IMR-90 (cell line): Measurements from ENCODE around the gene AGPS. TPM values are rescaled to one million over a fixed set of nuclear protein-coding genes. Genes with fewer than 3 reads are reported as not detected.
A peak's percentile ranks its signal among the peaks of the same experiment; 100 is the strongest.

Experiments used
- ATAC-seq: fragments of 200-7000 bp; cut with Tn5 transposase; 2 replicates; pipeline ENCODE4 v1.9.1; 2020; ENCODE audit warnings: low read depth, mild to moderate bottlenecking, moderate library complexity
- BruUV-seq: library from RNA; stranded (reverse); fragments of 400-500 nt; replicated peaks from 2 replicates; lab custom pipeline; 2021; lab: Mats Ljungman, UMichigan
- CTCF ChIA-PET: fragments of 300-600 bp; formaldehyde crosslinking; extraction: SDS; loops from one replicate; lab custom pipeline; 2021; ENCODE audit warnings: antibody characterized with exemption; lab: Yijun Ruan, JAX
- POLR2A ChIA-PET: fragments of 300-600 bp; sonication (Branson Sonifier 250); formaldehyde crosslinking; loops from one replicate; lab custom pipeline; 2022; ENCODE audit warnings: antibody characterized with exemption; ENCODE audit not compliant: unreplicated experiment; lab: Charles Lee
- DNase-seq: peaks from one replicate; pipeline ENCODE4 v3.0.0; 2013
- H2AFZ ChIP-seq: replicated peaks from 2 replicates; pipeline ENCODE3; 2013; ENCODE audit warnings: low read length, mild to moderate bottlenecking; ENCODE audit not compliant: poor library complexity
- H2AK5ac ChIP-seq: 2 replicates; pipeline ENCODE4 v1.6.1; 2013; ENCODE audit warnings: low read depth, low read length, inconsistent platforms
- H2AK9ac ChIP-seq: replicated peaks from 2 replicates; pipeline ENCODE3; 2013; ENCODE audit warnings: mild to moderate bottlenecking, low read depth, low read length, moderate library complexity; ENCODE audit not compliant: poor library complexity
- H2BK120ac ChIP-seq: 2 replicates; pipeline ENCODE4 v1.6.1; 2013; ENCODE audit warnings: low read depth, low read length, inconsistent platforms
- H2BK15ac ChIP-seq: 3 replicates; pipeline ENCODE4 v1.6.1; 2013; ENCODE audit warnings: low read depth, low read length, inconsistent platforms
- H2BK20ac ChIP-seq: 2 replicates; pipeline ENCODE4 v1.6.1; 2013; ENCODE audit warnings: low read depth, mild to moderate bottlenecking, inconsistent platforms, low read length, moderate library complexity
- H2BK5ac ChIP-seq: 2 replicates; pipeline ENCODE4 v1.6.1; 2013; ENCODE audit warnings: mild to moderate bottlenecking, low read depth, low read length, inconsistent platforms; ENCODE audit not compliant: poor library complexity, severe bottlenecking
- H3K14ac ChIP-seq: replicated peaks from 2 replicates; pipeline ENCODE4 v1.6.1; 2013; ENCODE audit warnings: low read depth, low read length, inconsistent platforms
- H3K18ac ChIP-seq: 2 replicates; pipeline ENCODE4 v1.6.1; 2013; ENCODE audit warnings: low read depth, low read length, control low read depth
- H3K23ac ChIP-seq: 2 replicates; pipeline ENCODE4 v1.6.1; 2013; ENCODE audit warnings: low read depth, low read length, inconsistent platforms
- H3K27ac ChIP-seq: 2 replicates; pipeline ENCODE4 v1.5.1; 2013; ENCODE audit warnings: mild to moderate bottlenecking, control low read depth, low read length; ENCODE audit not compliant: insufficient read depth
- H3K27me3 ChIP-seq: 2 replicates; pipeline ENCODE4 v1.6.1; 2013; ENCODE audit warnings: low read length; ENCODE audit not compliant: control insufficient read depth, insufficient read depth
- H3K36me3 ChIP-seq: 2 replicates; pipeline ENCODE4 v1.6.1; 2013; ENCODE audit warnings: low read length, mixed read lengths; ENCODE audit not compliant: control insufficient read depth, insufficient read depth
- H3K4ac ChIP-seq: 2 replicates; pipeline ENCODE4 v1.6.1; 2013; ENCODE audit warnings: low read depth, low read length, inconsistent platforms
- H3K4me1 ChIP-seq: 2 replicates; pipeline ENCODE4 v1.6.1; 2013; ENCODE audit warnings: low read length, mixed read lengths; ENCODE audit not compliant: control insufficient read depth, insufficient read depth
- H3K4me2 ChIP-seq: 2 replicates; pipeline ENCODE4 v1.6.1; 2013; ENCODE audit warnings: low read depth, mild to moderate bottlenecking, control low read depth, low read length, moderate library complexity
- H3K4me3 ChIP-seq: 2 replicates; pipeline ENCODE4 v1.5.1; 2013; ENCODE audit warnings: low read depth, mild to moderate bottlenecking, control low read depth, low read length, moderate library complexity; ENCODE audit not compliant: insufficient read depth
- H3K56ac ChIP-seq: 2 replicates; pipeline ENCODE4 v1.6.1; 2013; ENCODE audit warnings: low read length, inconsistent platforms; ENCODE audit not compliant: insufficient read depth; ENCODE audit errors: extremely low read depth
- H3K79me1 ChIP-seq, 2 experiments: 2 replicates each; pipeline ENCODE4 v1.6.1; 2013; ENCODE audit warnings: low read length in 2 of 2, inconsistent platforms in 1 of 2, low read depth in 1 of 2
- H3K9ac ChIP-seq: 2 replicates; pipeline ENCODE4 v1.6.1; 2013; ENCODE audit warnings: low read depth, low read length, control low read depth
- H3K9me1 ChIP-seq: 2 replicates; pipeline ENCODE4 v1.6.1; 2013; ENCODE audit warnings: low read length, inconsistent platforms; ENCODE audit not compliant: insufficient read depth
- H3K9me3 ChIP-seq: 2 replicates; pipeline ENCODE4 v1.6.1; 2013; ENCODE audit warnings: low read length; ENCODE audit not compliant: control insufficient read depth, insufficient read depth
- H4K20me1 ChIP-seq: 2 replicates; pipeline ENCODE4 v1.6.1; 2013; ENCODE audit warnings: low read length, inconsistent platforms; ENCODE audit not compliant: insufficient read depth
- H4K5ac ChIP-seq: 2 replicates; pipeline ENCODE4 v1.6.1; 2013; ENCODE audit warnings: mild to moderate bottlenecking, low read depth, low read length, control low read depth
- H4K8ac ChIP-seq, 2 experiments: 2 replicates each; pipeline ENCODE4 v1.6.1; 2013; ENCODE audit warnings: low read depth in 2 of 2, low read length in 2 of 2, control low read depth in 1 of 2, inconsistent platforms in 1 of 2
- H4K91ac ChIP-seq: 2 replicates; pipeline ENCODE4 v1.6.1; 2013; ENCODE audit warnings: low read depth, low read length, inconsistent platforms; ENCODE audit not compliant: insufficient read depth
- BHLHE40 ChIP-seq: fragments of 150-350 bp; IDR thresholded peaks from 2 replicates; pipeline ENCODE4 v1.6.1; 2016; ENCODE audit warnings: mild to moderate bottlenecking, low read depth, low read length
- CEBPB ChIP-seq: IDR thresholded peaks from 2 replicates; pipeline ENCODE4 v1.6.1; 2012; ENCODE audit warnings: low read depth, low read length, improper control_type of control experiment
- CHD1 ChIP-seq: IDR thresholded peaks from 2 replicates; pipeline ENCODE4 v1.6.1; 2012; ENCODE audit warnings: low read depth, low read length, improper control_type of control experiment
- CTCF ChIP-seq: conservative IDR thresholded peaks from 2 replicates; pipeline ENCODE4 v1.5.1; 2012; ENCODE audit warnings: mild to moderate bottlenecking, low read depth, low read length, improper control_type of control experiment
- FOS ChIP-seq: fragments of 150-350 bp; IDR thresholded peaks from 2 replicates; pipeline ENCODE4 v1.6.1; 2016; ENCODE audit warnings: low read depth, low read length
- MAFK ChIP-seq: IDR thresholded peaks from 2 replicates; pipeline ENCODE4 v1.6.1; 2012; ENCODE audit warnings: low read depth, low read length, improper control_type of control experiment
- MAZ ChIP-seq: IDR thresholded peaks from 2 replicates; pipeline ENCODE4 v1.6.1; 2012; ENCODE audit warnings: low read depth, mild to moderate bottlenecking, low read length, improper control_type of control experiment, moderate library complexity, borderline replicate concordance
- MXI1 ChIP-seq: IDR thresholded peaks from 2 replicates; pipeline ENCODE4 v1.6.1; 2012; ENCODE audit warnings: low read depth, mild to moderate bottlenecking, low read length, moderate library complexity, borderline replicate concordance
- NFE2L2 ChIP-seq: fragments of 150-350 bp; IDR thresholded peaks from 2 replicates; pipeline ENCODE4 v1.6.1; 2016; ENCODE audit warnings: low read depth, mild to moderate bottlenecking, low read length
- POLR2A ChIP-seq: IDR thresholded peaks from 2 replicates; pipeline ENCODE4 v1.6.1; 2012; ENCODE audit warnings: mild to moderate bottlenecking, low read depth, low read length
- RAD21 ChIP-seq: IDR thresholded peaks from 2 replicates; pipeline ENCODE4 v1.6.1; 2012; ENCODE audit warnings: low read length, improper control_type of control experiment
- RCOR1 ChIP-seq: IDR thresholded peaks from 2 replicates; pipeline ENCODE4 v1.6.1; 2012; ENCODE audit warnings: mild to moderate bottlenecking, low read length, improper control_type of control experiment; ENCODE audit not compliant: insufficient replicate concordance
- RFX5 ChIP-seq: IDR thresholded peaks from 2 replicates; pipeline ENCODE4 v1.8.0; 2012; ENCODE audit warnings: low read depth, mild to moderate bottlenecking, low read length, moderate library complexity
- SMC3 ChIP-seq: fragments of 150-350 bp; IDR thresholded peaks from 2 replicates; pipeline ENCODE4 v1.6.1; 2016; ENCODE audit warnings: low read depth, mild to moderate bottlenecking, antibody characterized with exemption, low read length, moderate library complexity
- WGBS, 2 experiments: methylation state at CpG; one replicate each; pipeline versions ENCODE4 v1.1.5 to v1.1.7; 2013; ENCODE audit warnings: missing lambda C conversion rate in 2 of 2; ENCODE audit not compliant: insufficient read length in 1 of 2; ENCODE audit errors: extremely low coverage in 2 of 2; 5-methylcytosine and 5-hydroxymethylcytosine counted together
- dilution Hi-C: fragments of 300-500 bp; cut with HindIII; formaldehyde crosslinking; loops from one replicate; pipeline ENCODE4 v1.14.3; 2018; ENCODE audit warnings: low sequenced_read_pairs; ENCODE audit not compliant: unreplicated experiment
- in situ Hi-C: fragments of 300-500 bp; cut with MboI; formaldehyde crosslinking; loops from 3 replicates; pipeline ENCODE4 v1.14.3; 2019; ENCODE audit warnings: low sequenced_read_pairs, inconsistent platforms, mixed read lengths
- intact Hi-C: fragments of 100-400 bp; cut with micrococcal nuclease; formaldehyde crosslinking; loops from 2 replicates; pipeline ENCODE4 v1.10.0; 2022
- polyA plus RNA-seq, 3 experiments: library from polyadenylated mRNA; depleted of rRNA; stranded (reverse); fragments of >200 nt; gene quantifications; 2 replicates each; pipeline ENCODE4 v1.2.3, GENCODE V29; 2012; ENCODE audit warnings: low replicate concordance in 1 of 3
- total RNA-seq: library from RNA; depleted of rRNA; stranded (reverse); fragments of >200 nt; gene quantifications from 2 replicates; pipeline ENCODE4 v1.2.3, GENCODE V29; 2012
- TF ChIP-seq, protein P1 (sequence below): fragments of 150-350 bp; IDR thresholded peaks from 2 replicates; pipeline ENCODE4 v1.6.1; 2016; ENCODE audit warnings: low read depth, mild to moderate bottlenecking, low read length, moderate library complexity, borderline replicate concordance
- TF ChIP-seq, protein P2 (sequence below): fragments of 150-350 bp; IDR thresholded peaks from 2 replicates; pipeline ENCODE4 v1.6.1; 2017; ENCODE audit warnings: mild to moderate bottlenecking, antibody characterized with exemption, low read length, low read depth

Gene AGPS
- total and polyA plus RNA-seq, 2 of the 4 experiments (the other 2 are of a cell fraction) = 6.6 to 18.6 TPM

- dilution Hi-C loops (no loop called here), intact Hi-C loops (loop anchor here (1.0 kb wide), 3 partner anchors 114 to 268 kb away; no protein-coding TSS in a partner anchor), in situ Hi-C loops (loop anchor here (10.0 kb wide), 1 partner anchor 115 kb away; no protein-coding TSS in a partner anchor)
- Histone ChIP-seq H2BK120ac (no peak overlapping the region), H3K4me2 (no peak overlapping the region), H3K14ac (no peak overlapping the region), H4K20me1 (no peaks in the 10 kb centered on the region), H2AFZ (no peak overlapping the region), H2BK5ac (no peak overlapping the region), H3K79me1 (no peaks in the 10 kb centered on the region), H4K91ac (no peak overlapping the region), H2BK15ac (no peak overlapping the region), H3K9ac (no peak overlapping the region), H3K4ac (no peak overlapping the region), H2AK9ac (no peak overlapping the region), H3K36me3 (peaks cover 3% of the 10 kb centered on the region), H3K18ac (no peak overlapping the region), H4K5ac (no peak overlapping the region), H3K56ac (no peak overlapping the region), H4K8ac (no peak overlapping the region), H3K27me3 (no peaks in the 10 kb centered on the region), H3K23ac (no peak overlapping the region), H3K4me3 (no peak overlapping the region), H3K4me1 (no peaks in the 10 kb centered on the region), H3K9me1 (no peaks in the 10 kb centered on the region), H3K27ac (no peak overlapping the region), H2BK20ac (no peak overlapping the region), H3K9me3 (no peaks in the 10 kb centered on the region), H2AK5ac (no peak overlapping the region)
- BruUV-seq = no TSS peak
- CTCF ChIA-PET = interaction anchor here (0.5 to 1.4 kb wide), 11 partner anchors 9 to 155 kb away, joined by 3 to 6 read pairs (median 3); no protein-coding TSS in a partner anchor
- POLR2A ChIA-PET = no interaction called here
- no CpG with 5 or more reads among the region's 2 CpGs for WGBS, 2 experiments
- ATAC-seq (peak; percentile 72), DNase-seq (peak; percentile 49)
- TF ChIP-seq BHLHE40 (no peak), POLR2A (no peak), RAD21 (peak; percentile 63), CEBPB (no peak), MAZ (no peak), FOS (no peak), NFE2L2 (no peak), RCOR1 (no peak), CTCF (peak; percentile 67), MAFK (no peak), MXI1 (no peak), CHD1 (no peak), RFX5 (no peak), SMC3 (peak; percentile 68)
- TF ChIP-seq, protein P1, sequence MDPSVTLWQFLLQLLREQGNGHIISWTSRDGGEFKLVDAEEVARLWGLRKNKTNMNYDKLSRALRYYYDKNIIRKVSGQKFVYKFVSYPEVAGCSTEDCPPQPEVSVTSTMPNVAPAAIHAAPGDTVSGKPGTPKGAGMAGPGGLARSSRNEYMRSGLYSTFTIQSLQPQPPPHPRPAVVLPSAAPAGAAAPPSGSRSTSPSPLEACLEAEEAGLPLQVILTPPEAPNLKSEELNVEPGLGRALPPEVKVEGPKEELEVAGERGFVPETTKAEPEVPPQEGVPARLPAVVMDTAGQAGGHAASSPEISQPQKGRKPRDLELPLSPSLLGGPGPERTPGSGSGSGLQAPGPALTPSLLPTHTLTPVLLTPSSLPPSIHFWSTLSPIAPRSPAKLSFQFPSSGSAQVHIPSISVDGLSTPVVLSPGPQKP = no peak
- TF ChIP-seq, protein P2, sequence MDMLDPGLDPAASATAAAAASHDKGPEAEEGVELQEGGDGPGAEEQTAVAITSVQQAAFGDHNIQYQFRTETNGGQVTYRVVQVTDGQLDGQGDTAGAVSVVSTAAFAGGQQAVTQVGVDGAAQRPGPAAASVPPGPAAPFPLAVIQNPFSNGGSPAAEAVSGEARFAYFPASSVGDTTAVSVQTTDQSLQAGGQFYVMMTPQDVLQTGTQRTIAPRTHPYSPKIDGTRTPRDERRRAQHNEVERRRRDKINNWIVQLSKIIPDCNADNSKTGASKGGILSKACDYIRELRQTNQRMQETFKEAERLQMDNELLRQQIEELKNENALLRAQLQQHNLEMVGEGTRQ = no peak
Measured at GRCh38 chr2:177489719-177490301, 97.2 kb downstream of the AGPS start.
